Neural progenitor cell (in vitro differentiated cells): Measurements from ENCODE around the gene SERPINE2.

Source experiments
- CTCF ChIP-seq: fragments of 200-600 bp; sonication (generic); IDR thresholded peaks from 2 replicates; pipeline ENCODE4 v1.5.1; 2017; ENCODE audit warnings: antibody characterized with exemption, mild to moderate bottlenecking
- EZH2 ChIP-seq: fragments of 200-600 bp; sonication (generic); IDR thresholded peaks from 2 replicates; pipeline ENCODE4 v1.6.1; 2017; ENCODE audit warnings: antibody characterized with exemption, mild to moderate bottlenecking, moderate library complexity

- TF ChIP-seq EZH2 (no peak), CTCF (no peak)
Observed at GRCh38 chr2:223981241-223981640, 57.8 kb downstream of the SERPINE2 start.
